A549 (cell line): ENCODE data around the gene HAX1. TPM values are rescaled to one million over a fixed set of nuclear protein-coding genes. Genes with fewer than 3 reads are reported as not detected.

ENCODE experiments used
- ATAC-seq, 2 experiments: fragments of 200-7000 bp in 1 of 2; fragments of >200 bp in 1 of 2; cut with Nextera tagmentation in 1 of 2; cut with Tn5 transposase in 1 of 2; 3 replicates each; pipeline versions ENCODE4 v1.8.0 to v1.9.1; 2018 to 2020; ENCODE audit warnings: mild to moderate bottlenecking in 1 of 2, moderate library complexity in 1 of 2
- CTCF ChIA-PET: fragments of 300-600 bp; sonication (Branson Sonifier 250); formaldehyde crosslinking; extraction: SDS; loops from one replicate; lab custom pipeline; 2021; ENCODE audit warnings: antibody characterized with exemption, inconsistent platforms; lab: Yijun Ruan, JAX
- POLR2A ChIA-PET: fragments of 350-600 bp; formaldehyde crosslinking; extraction: SDS; loops from one replicate; lab custom pipeline; 2021; ENCODE audit warnings: antibody characterized with exemption, inconsistent platforms; lab: Yijun Ruan, JAX
- DNase-seq, 2 experiments: peaks; one replicate each; pipeline versions ENCODE4 v3.0.0 to v3.0.0-alpha.2; 2011 to 2016; ENCODE audit warnings: low read depth in 1 of 2, low spot score in 1 of 2
- FAIRE-seq: peaks from 2 replicates; lab custom pipeline; 2011; peaks lifted over from hg19 to GRCh38; lab: Jason Lieb, UNC
- H3K27ac ChIP-seq, 2 experiments: fragments of >200 bp; sonication (Bioruptor Twin); formaldehyde crosslinking; 3 replicates each; pipeline ENCODE4 v1.5.1; 2016 to 2017
- H3K4me1 ChIP-seq: fragments of >200 bp; sonication (Bioruptor Twin); formaldehyde crosslinking; 3 replicates; pipeline ENCODE4 v1.6.1; 2016
- H3K4me2 ChIP-seq: fragments of >200 bp; sonication (Bioruptor Twin); formaldehyde crosslinking; 3 replicates; pipeline ENCODE4 v1.6.1; 2016
- H3K4me3 ChIP-seq: fragments of >200 bp; sonication (Bioruptor Twin); formaldehyde crosslinking; 3 replicates; pipeline ENCODE4 v1.5.1; 2016
- H3K9me3 ChIP-seq: fragments of >200 bp; sonication (Bioruptor Twin); formaldehyde crosslinking; 3 replicates; pipeline ENCODE4 v1.6.1; 2016
- ATOH8 ChIP-seq: fragments of 250-450 bp; sonication (Bioruptor Pico); IDR thresholded peaks from 2 replicates; pipeline ENCODE4 v1.5.0; 2020; ENCODE audit warnings: low read depth, mild to moderate bottlenecking, moderate library complexity
- CBX2 ChIP-seq: fragments of 200-600 bp; sonication (generic); IDR thresholded peaks from 2 replicates; pipeline ENCODE4 v1.6.1; 2016; ENCODE audit warnings: low read depth, mild to moderate bottlenecking, borderline replicate concordance
- CHD2 ChIP-seq: fragments of 150-350 bp; IDR thresholded peaks from 2 replicates; pipeline ENCODE4 v1.6.1; 2014; ENCODE audit warnings: low read length; ENCODE audit not compliant: partially characterized antibody
- CHD4 ChIP-seq: fragments of 200-600 bp; sonication (generic); IDR thresholded peaks from 2 replicates; pipeline ENCODE4 v1.6.1; 2016; ENCODE audit warnings: antibody characterized with exemption, mild to moderate bottlenecking, borderline replicate concordance
- EHMT2 ChIP-seq: fragments of 200-600 bp; sonication (generic); IDR thresholded peaks from 2 replicates; pipeline ENCODE4 v1.6.1; 2016; ENCODE audit warnings: antibody characterized with exemption, low read depth, mild to moderate bottlenecking, moderate library complexity
- FOSB ChIP-seq: fragments of 250-450 bp; sonication (Bioruptor Pico); IDR thresholded peaks from 2 replicates; pipeline ENCODE4 v1.5.0; 2020; ENCODE audit warnings: mild to moderate bottlenecking, moderate library complexity
- HES2 ChIP-seq: fragments of >200 bp; sonication (Bioruptor Twin); formaldehyde crosslinking; IDR thresholded peaks from 2 replicates; pipeline ENCODE4 v1.6.1; 2016
- HEYL ChIP-seq: fragments of 250-450 bp; sonication (Bioruptor Pico); IDR thresholded peaks from 2 replicates; pipeline ENCODE4 v1.8.0; 2021; ENCODE audit warnings: mild to moderate bottlenecking, moderate library complexity
- JUN ChIP-seq, 2 experiments: fragments of >200 bp; sonication (Bioruptor Twin); formaldehyde crosslinking; IDR thresholded peaks; 2 replicates in 1 of 2; 3 replicates in 1 of 2; pipeline ENCODE4 v1.6.1; 2016 to 2017
- JUNB ChIP-seq: fragments of >200 bp; sonication (Bioruptor Twin); formaldehyde crosslinking; IDR thresholded peaks from 2 replicates; pipeline ENCODE4 v1.6.1; 2016
- NFE2L2 ChIP-seq: fragments of 150-350 bp; conservative IDR thresholded peaks from 2 replicates; pipeline ENCODE4 v1.6.1; 2014; ENCODE audit warnings: low read length
- PHF8 ChIP-seq: fragments of 200-600 bp; sonication (generic); IDR thresholded peaks from 2 replicates; pipeline ENCODE4 v1.6.1; 2016; ENCODE audit warnings: low read depth, mild to moderate bottlenecking, antibody characterized with exemption, moderate library complexity, borderline replicate concordance
- RFX5 ChIP-seq: fragments of 450-650 bp; IDR thresholded peaks from 2 replicates; pipeline ENCODE4 v1.7.1; 2014; ENCODE audit warnings: antibody characterized with exemption, mild to moderate bottlenecking, moderate library complexity
- ZC3H11A ChIP-seq: fragments of 450-650 bp; IDR thresholded peaks from 2 replicates; pipeline ENCODE4 v1.6.1; 2014; ENCODE audit warnings: antibody characterized with exemption, mild to moderate bottlenecking
- WGBS: methylation state at CpG from one replicate; pipeline ENCODE4 v1.1.6; 2017; ENCODE audit errors: missing lambda C conversion rate; 5-methylcytosine and 5-hydroxymethylcytosine counted together
- polyA plus RNA-seq, 4 experiments: library from polyadenylated mRNA; depleted of rRNA in 3 of 4; stranded (reverse); fragments of >200 nt; fragmentation: RNase III in 1 of 4; extraction: RNeasy Plus Mini Kit Qiagen cat#74134 plus additional on column Dnase treatment in 1 of 4; gene quantifications; 2 replicates in 3 of 4; 3 replicates in 1 of 4; pipeline ENCODE4 v1.2.3, GENCODE V29; 2011 to 2017
- TF ChIP-seq, protein P1 (sequence below): fragments of 250-450 bp; sonication (Bioruptor Pico); IDR thresholded peaks from 2 replicates; pipeline ENCODE4 v1.5.0; 2021; ENCODE audit warnings: mild to moderate bottlenecking, moderate library complexity, borderline replicate concordance
- TF ChIP-seq, protein P2 (sequence below): fragments of >200 bp; sonication (Bioruptor Twin); formaldehyde crosslinking; IDR thresholded peaks from 3 replicates; pipeline ENCODE4 v1.6.1; 2016
- TF ChIP-seq, protein P3 (sequence below): fragments of 150-350 bp; IDR thresholded peaks from 2 replicates; pipeline ENCODE4 v1.6.1; 2014; ENCODE audit warnings: low read depth, mild to moderate bottlenecking, low read length
- TF ChIP-seq, protein P4 (sequence below): fragments of 200-600 bp; sonication (generic); IDR thresholded peaks from 2 replicates; pipeline ENCODE4 v1.6.1; 2016; ENCODE audit warnings: antibody characterized with exemption, mild to moderate bottlenecking, moderate library complexity

Gene HAX1
- polyA plus RNA-seq, 2 of the 4 experiments (the other 2 are of a cell fraction): 78.4 to 123 TPM

- H3K9me3 ChIP-seq: no peaks in the 10 kb centered on the region
- CTCF ChIA-PET: no interaction called here
- POLR2A ChIA-PET: interaction anchor here (1.3 kb wide), 1 partner anchor 35 kb away, joined by 3 read pairs; no protein-coding TSS in a partner anchor
- no peak for TF ChIP-seq CHD4
- TF ChIP-seq ZC3H11A: no peak
- TF ChIP-seq, protein P1, sequence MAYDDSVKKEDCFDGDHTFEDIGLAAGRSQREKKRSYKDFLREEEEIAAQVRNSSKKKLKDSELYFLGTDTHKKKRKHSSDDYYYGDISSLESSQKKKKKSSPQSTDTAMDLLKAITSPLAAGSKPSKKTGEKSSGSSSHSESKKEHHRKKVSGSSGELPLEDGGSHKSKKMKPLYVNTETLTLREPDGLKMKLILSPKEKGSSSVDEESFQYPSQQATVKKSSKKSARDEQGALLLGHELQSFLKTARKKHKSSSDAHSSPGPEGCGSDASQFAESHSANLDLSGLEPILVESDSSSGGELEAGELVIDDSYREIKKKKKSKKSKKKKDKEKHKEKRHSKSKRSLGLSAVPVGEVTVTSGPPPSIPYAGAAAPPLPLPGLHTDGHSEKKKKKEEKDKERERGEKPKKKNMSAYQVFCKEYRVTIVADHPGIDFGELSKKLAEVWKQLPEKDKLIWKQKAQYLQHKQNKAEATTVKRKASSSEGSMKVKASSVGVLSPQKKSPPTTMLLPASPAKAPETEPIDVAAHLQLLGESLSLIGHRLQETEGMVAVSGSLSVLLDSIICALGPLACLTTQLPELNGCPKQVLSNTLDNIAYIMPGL: no peak
- TF ChIP-seq NFE2L2: no peak
- TF ChIP-seq CHD2: no peak
- TF ChIP-seq, protein P2, sequence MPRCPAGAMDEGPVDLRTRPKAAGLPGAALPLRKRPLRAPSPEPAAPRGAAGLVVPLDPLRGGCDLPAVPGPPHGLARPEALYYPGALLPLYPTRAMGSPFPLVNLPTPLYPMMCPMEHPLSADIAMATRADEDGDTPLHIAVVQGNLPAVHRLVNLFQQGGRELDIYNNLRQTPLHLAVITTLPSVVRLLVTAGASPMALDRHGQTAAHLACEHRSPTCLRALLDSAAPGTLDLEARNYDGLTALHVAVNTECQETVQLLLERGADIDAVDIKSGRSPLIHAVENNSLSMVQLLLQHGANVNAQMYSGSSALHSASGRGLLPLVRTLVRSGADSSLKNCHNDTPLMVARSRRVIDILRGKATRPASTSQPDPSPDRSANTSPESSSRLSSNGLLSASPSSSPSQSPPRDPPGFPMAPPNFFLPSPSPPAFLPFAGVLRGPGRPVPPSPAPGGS: no peak
- no peak for TF ChIP-seq RFX5
- TF ChIP-seq, protein P3, sequence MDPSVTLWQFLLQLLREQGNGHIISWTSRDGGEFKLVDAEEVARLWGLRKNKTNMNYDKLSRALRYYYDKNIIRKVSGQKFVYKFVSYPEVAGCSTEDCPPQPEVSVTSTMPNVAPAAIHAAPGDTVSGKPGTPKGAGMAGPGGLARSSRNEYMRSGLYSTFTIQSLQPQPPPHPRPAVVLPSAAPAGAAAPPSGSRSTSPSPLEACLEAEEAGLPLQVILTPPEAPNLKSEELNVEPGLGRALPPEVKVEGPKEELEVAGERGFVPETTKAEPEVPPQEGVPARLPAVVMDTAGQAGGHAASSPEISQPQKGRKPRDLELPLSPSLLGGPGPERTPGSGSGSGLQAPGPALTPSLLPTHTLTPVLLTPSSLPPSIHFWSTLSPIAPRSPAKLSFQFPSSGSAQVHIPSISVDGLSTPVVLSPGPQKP: no peak
- no peak for TF ChIP-seq ATOH8 (CRISPR knock-in tag)
- no peak for TF ChIP-seq HES2
- TF ChIP-seq, protein P4, sequence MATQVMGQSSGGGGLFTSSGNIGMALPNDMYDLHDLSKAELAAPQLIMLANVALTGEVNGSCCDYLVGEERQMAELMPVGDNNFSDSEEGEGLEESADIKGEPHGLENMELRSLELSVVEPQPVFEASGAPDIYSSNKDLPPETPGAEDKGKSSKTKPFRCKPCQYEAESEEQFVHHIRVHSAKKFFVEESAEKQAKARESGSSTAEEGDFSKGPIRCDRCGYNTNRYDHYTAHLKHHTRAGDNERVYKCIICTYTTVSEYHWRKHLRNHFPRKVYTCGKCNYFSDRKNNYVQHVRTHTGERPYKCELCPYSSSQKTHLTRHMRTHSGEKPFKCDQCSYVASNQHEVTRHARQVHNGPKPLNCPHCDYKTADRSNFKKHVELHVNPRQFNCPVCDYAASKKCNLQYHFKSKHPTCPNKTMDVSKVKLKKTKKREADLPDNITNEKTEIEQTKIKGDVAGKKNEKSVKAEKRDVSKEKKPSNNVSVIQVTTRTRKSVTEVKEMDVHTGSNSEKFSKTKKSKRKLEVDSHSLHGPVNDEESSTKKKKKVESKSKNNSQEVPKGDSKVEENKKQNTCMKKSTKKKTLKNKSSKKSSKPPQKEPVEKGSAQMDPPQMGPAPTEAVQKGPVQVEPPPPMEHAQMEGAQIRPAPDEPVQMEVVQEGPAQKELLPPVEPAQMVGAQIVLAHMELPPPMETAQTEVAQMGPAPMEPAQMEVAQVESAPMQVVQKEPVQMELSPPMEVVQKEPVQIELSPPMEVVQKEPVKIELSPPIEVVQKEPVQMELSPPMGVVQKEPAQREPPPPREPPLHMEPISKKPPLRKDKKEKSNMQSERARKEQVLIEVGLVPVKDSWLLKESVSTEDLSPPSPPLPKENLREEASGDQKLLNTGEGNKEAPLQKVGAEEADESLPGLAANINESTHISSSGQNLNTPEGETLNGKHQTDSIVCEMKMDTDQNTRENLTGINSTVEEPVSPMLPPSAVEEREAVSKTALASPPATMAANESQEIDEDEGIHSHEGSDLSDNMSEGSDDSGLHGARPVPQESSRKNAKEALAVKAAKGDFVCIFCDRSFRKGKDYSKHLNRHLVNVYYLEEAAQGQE: no peak
- no peak for TF ChIP-seq EHMT2
- TF ChIP-seq FOSB (CRISPR knock-in tag): no peak
- no peak for TF ChIP-seq JUNB
- H3K4me2 ChIP-seq: no peak overlapping the region
- FAIRE-seq: no peak
- DNase-seq: no peak
- H3K27ac ChIP-seq: no peak overlapping the region
- no peak for ATAC-seq
- H3K4me1 ChIP-seq: no peaks in the 10 kb centered on the region
- H3K4me3 ChIP-seq: no peak overlapping the region
- 82% methylated on average over 4 of the region's 4 CpGs for WGBS
Observed at GRCh38 chr1:154236855-154237254, 35.6 kb upstream of the HAX1 start.

GRCh38 chr1:154237435-154237834, 35.0 kb upstream of the HAX1 start:
- Histone ChIP-seq H3K4me2 (no peak overlapping the region), H3K9me3 (no peaks in the 10 kb centered on the region), H3K4me3 (no peak overlapping the region), H3K27ac (no peak overlapping the region), H3K4me1 (no peaks in the 10 kb centered on the region)
- TF ChIP-seq PHF8 (no peak), JUN (IDR thresholded peaks at IDR 0.05) (no peak), NFE2L2 (no peak), FOSB (CRISPR knock-in tag) (no peak), HEYL (CRISPR knock-in tag) (no peak), CBX2 (no peak), CHD4 (no peak)
- no peak for FAIRE-seq
- DNase-seq: no peak
- ChIA-PET CTCF (interaction anchor here (0.8 kb wide), 1 partner anchor 36 kb away, joined by 3 read pairs; no protein-coding TSS in a partner anchor), POLR2A (interaction anchor here (1.3 kb wide), 1 partner anchor 34 kb away, joined by 3 read pairs; no protein-coding TSS in a partner anchor)
- no peak for ATAC-seq
- WGBS: 87% methylated on average over 2 of the region's 2 CpGs
